Thyroid gland (tissue), 4 donors: ENCODE data around the gene RALGDS. TPM values are rescaled to one million over a fixed set of nuclear protein-coding genes. Genes with fewer than 3 reads are reported as not detected.

Source experiments
- DNase-seq, 2 donors: peaks; one replicate each; pipeline ENCODE4 v3.0.0-alpha.2; 2019
- H3K27ac ChIP-seq, 3 donors: fragments of 200-600 bp; sonication (generic); 1 replicate in 2 of 3; 2 replicates in 1 of 3; pipeline ENCODE4 v1.5.1; 2016 to 2019; ENCODE audit warnings: mild to moderate bottlenecking in 1 of 3, moderate library complexity in 1 of 3
- H3K27me3 ChIP-seq: fragments of 200-600 bp; sonication (generic); one replicate; pipeline ENCODE4 v1.5.1; 2019
- H3K36me3 ChIP-seq, 2 donors: fragments of 200-600 bp; sonication (generic); one replicate each; pipeline ENCODE4 v1.5.1; 2016 to 2019
- H3K4me1 ChIP-seq, 2 donors: fragments of 200-600 bp; sonication (generic); one replicate each; pipeline ENCODE4 v1.5.1; 2017 to 2019
- H3K4me3 ChIP-seq, 3 donors: fragments of 200-600 bp; sonication (generic); replicated peaks in 1 of 3; 1 replicate in 2 of 3; 2 replicates in 1 of 3; pipeline ENCODE4 v1.5.1; 2016; ENCODE audit warnings: mild to moderate bottlenecking in 1 of 3
- H3K9me3 ChIP-seq: fragments of 200-600 bp; sonication (generic); one replicate; pipeline ENCODE4 v1.5.1; 2017
- POLR2A ChIP-seq, 2 donors: fragments of 450-650 bp; IDR thresholded peaks; one replicate each; pipeline ENCODE4 v1.6.1; 2017; ENCODE audit warnings: antibody characterized with exemption in 2 of 2, mild to moderate bottlenecking in 2 of 2, moderate library complexity in 1 of 2
- WGBS, 2 donors: methylation state at CpG; one replicate each; pipeline ENCODE4 v1.1.5; 2017; 5-methylcytosine and 5-hydroxymethylcytosine counted together
- intact Hi-C: fragments of 100-400 bp; cut with DNase I; formaldehyde crosslinking; loops from one replicate; pipeline ENCODE4 v1.15.1; 2023
- total RNA-seq, 4 donors: library from RNA; depleted of rRNA; stranded (reverse); fragments of >200 nt; gene quantifications; one replicate each; pipeline ENCODE4 v1.2.3, GENCODE V29; 2016
- TF ChIP-seq, protein P1 (sequence below), 6 experiments: fragments of 200-600 bp in 3 of 6; fragments of 450-650 bp in 3 of 6; sonication (generic) in 3 of 6; IDR thresholded peaks; one replicate each; pipeline ENCODE4 v1.5.1; 2016 to 2019; ENCODE audit warnings: antibody characterized with exemption in 6 of 6, mild to moderate bottlenecking in 2 of 6, inconsistent platforms in 1 of 6, moderate library complexity in 1 of 6

Gene RALGDS
- total RNA-seq, 4 donors from 2014 or later: 32.2 to 55.3 (median 43.5) TPM

DNA sequence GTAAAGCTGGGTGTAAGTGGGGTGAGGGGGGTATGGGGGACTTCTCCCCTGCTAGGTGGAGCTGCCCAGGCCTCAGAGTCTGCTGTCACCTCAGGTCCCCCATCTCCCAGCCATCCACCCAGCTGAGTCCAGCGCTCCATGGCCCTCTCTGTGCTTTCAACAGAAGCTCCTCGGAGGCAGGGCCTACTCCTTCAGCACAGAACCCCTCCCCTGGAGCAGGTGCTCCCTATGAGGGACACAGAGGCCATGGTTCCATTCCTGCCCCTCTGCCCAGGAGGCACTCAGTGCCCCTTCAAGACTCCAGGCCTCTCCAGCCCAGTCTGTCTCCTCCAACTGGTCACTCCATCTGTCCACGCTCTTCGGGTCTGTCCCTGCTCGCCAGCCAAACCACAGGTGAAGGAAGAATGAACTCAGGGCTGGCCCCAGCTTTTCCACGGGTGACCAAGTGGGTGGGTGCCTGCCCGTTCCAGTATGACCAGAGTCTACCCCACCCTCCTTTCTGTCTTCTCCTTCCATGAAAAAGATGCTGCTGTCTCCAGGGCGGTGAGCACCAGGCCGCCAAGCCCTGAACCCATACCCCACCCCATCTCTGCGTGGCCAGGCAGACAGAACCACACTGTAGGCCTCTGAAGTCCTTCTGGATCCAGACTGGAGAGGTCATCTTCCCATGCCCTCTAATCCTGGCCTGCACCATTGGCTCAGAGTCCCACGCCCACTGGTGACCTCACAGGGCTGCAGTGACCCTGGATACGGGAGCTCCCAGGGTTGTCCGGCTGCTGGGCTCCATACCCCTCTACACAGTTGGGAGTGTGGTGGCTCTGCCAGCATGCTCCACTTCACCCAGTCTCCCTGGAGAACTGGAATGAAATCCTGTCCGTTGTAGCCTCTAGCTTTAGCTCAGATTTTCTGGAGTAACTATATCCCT, 30.8 kb upstream of the RALGDS start:
- peaks cover 17 to 22% of the 10 kb centered on the region in 2 donors for H3K4me1 ChIP-seq
- no peaks in the 10 kb centered on the region for H3K9me3 ChIP-seq
- intact Hi-C loops: no loop called here
- WGBS, 2 donors: 80 to 88% methylated on average over 13 of the region's 14 CpGs
- H3K4me3 ChIP-seq: no peak overlapping the region
- no peak overlapping the region for H3K27ac ChIP-seq
- peak in 1 of 2 donors; percentile 3 for DNase-seq
- no peaks in the 10 kb centered on the region for H3K36me3 ChIP-seq
- no peaks in the 10 kb centered on the region for H3K27me3 ChIP-seq
- no peak for TF ChIP-seq POLR2A (IDR thresholded peaks at IDR 0.05)
- TF ChIP-seq, protein P1, sequence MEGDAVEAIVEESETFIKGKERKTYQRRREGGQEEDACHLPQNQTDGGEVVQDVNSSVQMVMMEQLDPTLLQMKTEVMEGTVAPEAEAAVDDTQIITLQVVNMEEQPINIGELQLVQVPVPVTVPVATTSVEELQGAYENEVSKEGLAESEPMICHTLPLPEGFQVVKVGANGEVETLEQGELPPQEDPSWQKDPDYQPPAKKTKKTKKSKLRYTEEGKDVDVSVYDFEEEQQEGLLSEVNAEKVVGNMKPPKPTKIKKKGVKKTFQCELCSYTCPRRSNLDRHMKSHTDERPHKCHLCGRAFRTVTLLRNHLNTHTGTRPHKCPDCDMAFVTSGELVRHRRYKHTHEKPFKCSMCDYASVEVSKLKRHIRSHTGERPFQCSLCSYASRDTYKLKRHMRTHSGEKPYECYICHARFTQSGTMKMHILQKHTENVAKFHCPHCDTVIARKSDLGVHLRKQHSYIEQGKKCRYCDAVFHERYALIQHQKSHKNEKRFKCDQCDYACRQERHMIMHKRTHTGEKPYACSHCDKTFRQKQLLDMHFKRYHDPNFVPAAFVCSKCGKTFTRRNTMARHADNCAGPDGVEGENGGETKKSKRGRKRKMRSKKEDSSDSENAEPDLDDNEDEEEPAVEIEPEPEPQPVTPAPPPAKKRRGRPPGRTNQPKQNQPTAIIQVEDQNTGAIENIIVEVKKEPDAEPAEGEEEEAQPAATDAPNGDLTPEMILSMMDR (IDR thresholded peaks at IDR 0.05): no peak

DNA sequence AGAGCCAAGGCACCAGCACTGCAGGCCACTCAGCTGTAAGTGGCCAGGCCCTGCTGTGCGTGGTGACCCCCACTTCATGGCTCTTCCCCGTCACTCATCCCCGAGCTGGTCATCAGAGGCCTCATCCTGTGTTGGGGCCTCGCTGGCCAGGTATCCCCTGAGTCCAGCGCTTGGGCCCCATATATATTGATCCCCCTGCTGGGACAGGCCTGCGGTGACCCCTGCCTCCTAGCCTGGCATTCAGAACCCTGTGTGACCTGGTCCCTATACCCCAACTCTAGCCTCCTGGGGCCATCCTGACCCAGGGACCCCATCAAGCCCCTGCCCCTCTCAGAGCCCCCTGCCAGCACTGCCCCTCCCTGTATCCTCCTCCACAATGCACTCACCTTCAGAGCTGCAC, 30.0 kb upstream of the RALGDS start:
- Histone ChIP-seq H3K9me3 (no peaks in the 10 kb centered on the region), H3K27ac (no peak overlapping the region), H3K4me1 (peaks cover 18 to 24% of the 10 kb centered on the region in 2 donors), H3K27me3 (no peaks in the 10 kb centered on the region), H3K36me3 (no peaks in the 10 kb centered on the region), H3K4me3 (no peak overlapping the region)
- no peak for DNase-seq
- TF ChIP-seq POLR2A (IDR thresholded peaks at IDR 0.05): no peak
- TF ChIP-seq, protein P1 (IDR thresholded peaks at IDR 0.05): no peak
- WGBS, 2 donors: 92 to 100% methylated on average over 5 to 6 of the region's 6 CpGs
- intact Hi-C loops: no loop called here

DNA sequence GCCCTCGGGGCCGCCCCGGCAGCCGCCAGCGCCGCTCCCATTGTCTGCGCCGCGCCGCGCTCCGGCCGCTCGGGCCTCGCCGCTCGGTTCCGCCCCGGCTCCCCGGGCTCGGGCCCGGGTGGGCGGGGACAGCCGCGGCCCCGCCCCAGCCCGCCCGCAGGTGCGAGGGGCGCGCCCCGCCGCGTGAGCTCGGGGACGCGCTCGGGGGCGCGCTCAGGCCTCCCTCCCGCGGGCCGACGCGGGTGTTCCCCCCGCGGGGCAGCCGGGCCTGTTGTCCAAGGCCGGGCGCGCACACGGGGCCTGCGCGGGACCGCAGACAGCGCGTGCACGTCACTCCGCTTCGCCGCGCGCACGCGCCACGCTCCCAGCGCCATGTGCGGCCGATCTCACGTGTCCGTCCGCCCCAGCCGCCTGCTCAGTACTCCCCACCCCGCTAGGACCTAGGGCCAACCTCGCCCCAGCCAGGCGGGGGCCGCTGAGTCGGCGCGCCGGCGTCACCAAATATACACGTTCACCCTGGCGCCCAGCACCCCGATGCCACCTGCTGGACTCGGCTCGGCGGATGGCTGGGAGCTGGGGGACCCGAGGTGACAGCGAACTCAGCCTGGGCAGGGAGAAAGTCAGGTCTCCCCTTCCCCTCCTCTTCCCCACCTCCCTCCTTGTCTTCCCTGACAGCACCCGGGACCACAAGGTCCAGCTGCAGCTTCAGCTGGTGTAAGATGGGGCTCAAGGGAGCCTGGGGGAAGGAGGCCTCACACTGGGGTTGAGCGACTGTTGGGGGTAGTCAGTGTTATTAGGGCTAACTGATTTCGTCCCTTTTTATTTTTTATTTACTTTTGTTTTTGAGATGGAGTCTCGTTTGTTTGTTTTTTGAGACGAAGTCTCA, 28.3 kb upstream of the RALGDS start:
- Histone ChIP-seq H3K27me3 (no peaks in the 10 kb centered on the region), H3K4me3 (peak overlapping the region in 1 of 3 donors; percentile 72), H3K27ac (peak overlapping the region; percentile 62 to 91 (median 88)), H3K9me3 (no peaks in the 10 kb centered on the region), H3K36me3 (no peaks in the 10 kb centered on the region), H3K4me1 (peaks cover 24 to 33% of the 10 kb centered on the region in 2 donors)
- intact Hi-C loops: loop anchor here (10.0 kb wide), 1 partner anchor 105 kb away; no protein-coding TSS in a partner anchor
- DNase-seq: peak; percentile 93 to 95
- WGBS, 2 donors: 9 to 33% methylated on average over 5 to 13 of the region's 95 CpGs
- peak in 1 of 2 donors; percentile 82 for TF ChIP-seq POLR2A (IDR thresholded peaks at IDR 0.05)
- TF ChIP-seq, protein P1 (IDR thresholded peaks at IDR 0.05): peak in 4 of 6 experiments; percentile 23 to 45 (median 35)

DNA sequence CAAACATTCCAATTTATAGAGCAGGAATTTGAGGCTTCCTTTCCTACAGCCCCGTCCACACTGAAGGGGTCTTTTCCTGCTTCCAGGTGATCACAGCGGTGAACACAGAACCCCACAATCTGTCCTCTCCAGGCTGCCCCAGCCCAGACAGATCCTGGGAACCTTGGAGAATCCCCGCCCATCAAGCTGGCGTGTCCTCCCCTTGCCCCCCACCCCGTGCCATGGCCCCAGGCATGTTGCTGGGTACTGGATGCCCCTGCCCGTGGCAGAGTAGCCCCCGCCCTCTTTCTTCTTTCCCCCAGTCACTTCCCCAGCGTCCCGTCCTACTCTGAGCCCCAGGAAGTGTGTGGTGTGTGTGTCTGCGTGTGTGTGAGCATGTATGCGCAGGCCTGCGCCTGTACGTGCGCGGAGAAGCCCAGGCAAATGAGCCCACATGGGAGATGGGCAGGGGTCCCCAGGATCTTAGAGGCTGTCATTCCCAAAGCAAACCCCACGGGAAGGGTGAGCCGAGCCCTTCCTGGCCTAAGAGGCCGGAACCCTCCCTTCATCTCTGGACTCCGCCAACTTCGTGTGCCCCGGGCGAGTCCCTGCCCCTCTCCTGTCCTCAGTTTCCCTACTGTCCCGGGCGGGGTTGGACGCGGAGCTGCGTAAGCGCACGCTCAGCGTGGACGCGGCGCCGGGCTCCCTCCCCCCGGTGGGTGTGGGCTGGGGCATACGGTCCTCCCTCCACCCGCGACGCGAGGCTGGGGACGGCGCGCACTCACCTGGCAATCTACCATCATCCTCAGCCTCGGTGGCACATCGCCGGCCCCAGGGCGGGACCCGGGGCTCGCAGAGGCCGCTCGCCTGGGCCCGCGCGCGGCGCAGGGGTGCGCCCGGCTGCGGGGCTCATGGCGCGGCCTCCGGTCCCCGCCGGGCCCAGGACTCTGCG, 27.4 kb upstream of the RALGDS start:
- Histone ChIP-seq H3K4me3 (peak overlapping the region; percentile 50 to 72 (median 64)), H3K27ac (peak overlapping the region; percentile 46 to 87 (median 80)), H3K4me1 (peaks cover 30 to 41% of the 10 kb centered on the region in 2 donors), H3K36me3 (no peaks in the 10 kb centered on the region), H3K27me3 (no peaks in the 10 kb centered on the region), H3K9me3 (no peaks in the 10 kb centered on the region)
- WGBS, 2 donors: 22 to 26% methylated on average over 14 to 16 of the region's 65 CpGs
- DNase-seq: peak; percentile 67 to 70
- intact Hi-C loops: loop anchor here (10.0 kb wide), 1 partner anchor 104 kb away; no protein-coding TSS in a partner anchor
- no peak for TF ChIP-seq POLR2A (IDR thresholded peaks at IDR 0.05)
- TF ChIP-seq, protein P1 (IDR thresholded peaks at IDR 0.05): no peak
